C4-2B (cell line): ENCODE measurements around the gene PNRC1.

Source experiments
- H3K27ac ChIP-seq: fragments of 450-650 bp; 2 replicates; pipeline ENCODE4 v1.5.1; 2017
- ZFX ChIP-seq: fragments of 450-650 bp; IDR thresholded peaks from 2 replicates; pipeline ENCODE4 v1.6.1; 2017
- TF ChIP-seq, protein P1 (sequence below): fragments of 450-650 bp; conservative IDR thresholded peaks from 2 replicates; pipeline ENCODE4 v1.5.1; 2017; ENCODE audit warnings: mild to moderate bottlenecking

PNRC1 gene

DNA sequence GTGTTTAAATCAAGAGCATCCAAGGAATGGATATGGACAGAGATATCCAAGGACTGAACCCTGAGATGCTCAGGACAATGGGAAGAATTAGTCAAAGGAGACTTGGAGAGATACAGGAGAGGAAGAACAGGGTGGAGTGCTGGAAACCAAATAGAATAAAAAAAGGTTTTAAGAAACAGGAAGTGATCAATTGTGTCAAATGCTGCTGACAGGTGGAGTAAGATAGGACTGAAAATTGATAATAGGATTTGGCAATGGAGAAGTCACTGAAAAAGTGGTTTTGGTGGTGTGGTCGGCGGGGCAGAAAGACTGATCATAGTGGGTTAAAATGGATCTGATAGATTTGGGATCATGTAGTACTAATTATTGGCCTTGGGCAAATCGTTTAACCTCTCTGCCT lies 37.9 kb upstream of the PNRC1 start:
- H3K27ac ChIP-seq: no peak overlapping the region
- TF ChIP-seq ZFX: no peak
- TF ChIP-seq, protein P1, sequence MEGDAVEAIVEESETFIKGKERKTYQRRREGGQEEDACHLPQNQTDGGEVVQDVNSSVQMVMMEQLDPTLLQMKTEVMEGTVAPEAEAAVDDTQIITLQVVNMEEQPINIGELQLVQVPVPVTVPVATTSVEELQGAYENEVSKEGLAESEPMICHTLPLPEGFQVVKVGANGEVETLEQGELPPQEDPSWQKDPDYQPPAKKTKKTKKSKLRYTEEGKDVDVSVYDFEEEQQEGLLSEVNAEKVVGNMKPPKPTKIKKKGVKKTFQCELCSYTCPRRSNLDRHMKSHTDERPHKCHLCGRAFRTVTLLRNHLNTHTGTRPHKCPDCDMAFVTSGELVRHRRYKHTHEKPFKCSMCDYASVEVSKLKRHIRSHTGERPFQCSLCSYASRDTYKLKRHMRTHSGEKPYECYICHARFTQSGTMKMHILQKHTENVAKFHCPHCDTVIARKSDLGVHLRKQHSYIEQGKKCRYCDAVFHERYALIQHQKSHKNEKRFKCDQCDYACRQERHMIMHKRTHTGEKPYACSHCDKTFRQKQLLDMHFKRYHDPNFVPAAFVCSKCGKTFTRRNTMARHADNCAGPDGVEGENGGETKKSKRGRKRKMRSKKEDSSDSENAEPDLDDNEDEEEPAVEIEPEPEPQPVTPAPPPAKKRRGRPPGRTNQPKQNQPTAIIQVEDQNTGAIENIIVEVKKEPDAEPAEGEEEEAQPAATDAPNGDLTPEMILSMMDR: no peak

DNA sequence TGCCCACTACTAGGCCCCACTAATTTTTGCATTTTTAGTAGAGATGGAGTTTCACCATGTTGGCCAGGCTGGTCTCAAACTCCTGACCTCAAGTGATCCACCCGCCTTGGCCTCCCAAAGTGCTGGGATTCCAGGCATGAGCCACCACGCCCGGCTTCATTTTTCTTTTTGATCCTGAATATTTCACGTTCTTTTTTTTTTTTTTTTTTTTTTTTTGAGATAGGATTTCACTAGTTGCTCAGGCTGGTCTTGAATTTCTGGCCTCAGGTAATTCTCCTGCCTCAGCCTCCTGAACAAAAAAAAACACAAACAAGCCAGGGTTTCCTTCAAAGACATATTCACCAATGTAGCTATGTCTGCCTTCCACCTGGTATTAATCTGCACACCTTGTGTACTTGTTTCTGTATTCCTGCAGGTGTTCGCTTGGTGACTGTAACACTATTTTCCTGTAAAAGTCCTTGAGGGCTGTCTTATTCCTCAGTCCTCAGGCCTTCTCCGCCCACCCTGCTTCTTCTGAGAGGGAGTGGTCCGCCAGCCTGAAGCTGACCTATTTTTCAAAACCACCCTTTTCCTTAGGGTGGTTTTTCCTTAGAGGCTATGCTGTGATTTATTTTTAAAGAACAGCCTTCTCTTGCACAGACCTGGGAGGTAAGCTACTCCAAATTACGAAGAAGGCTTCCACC lies 36.1 kb upstream of the PNRC1 start:
- TF ChIP-seq, protein P1: no peak
- no peak for TF ChIP-seq ZFX
- H3K27ac ChIP-seq: no peak overlapping the region

DNA sequence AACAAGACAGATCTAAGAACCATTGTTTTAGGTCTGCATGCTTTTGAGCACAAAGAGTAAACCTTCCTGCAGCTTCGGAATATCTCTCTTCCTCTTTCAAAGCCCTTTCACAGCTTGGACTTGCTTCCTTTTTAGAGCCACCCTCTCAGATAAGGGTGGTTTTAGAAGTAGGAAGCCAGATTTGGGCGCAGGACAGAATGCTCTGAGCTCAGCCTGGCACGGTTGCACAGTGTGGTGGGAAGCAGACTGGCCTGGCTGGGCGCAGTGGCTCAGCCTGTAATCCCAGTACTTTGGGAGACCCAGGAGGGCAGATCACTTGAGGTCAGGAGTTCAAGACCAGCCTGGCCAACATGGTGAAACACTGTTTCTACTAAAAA lies 35.6 kb upstream of the PNRC1 start:
- TF ChIP-seq ZFX: no peak
- TF ChIP-seq, protein P1: no peak
- H3K27ac ChIP-seq: no peak overlapping the region

DNA sequence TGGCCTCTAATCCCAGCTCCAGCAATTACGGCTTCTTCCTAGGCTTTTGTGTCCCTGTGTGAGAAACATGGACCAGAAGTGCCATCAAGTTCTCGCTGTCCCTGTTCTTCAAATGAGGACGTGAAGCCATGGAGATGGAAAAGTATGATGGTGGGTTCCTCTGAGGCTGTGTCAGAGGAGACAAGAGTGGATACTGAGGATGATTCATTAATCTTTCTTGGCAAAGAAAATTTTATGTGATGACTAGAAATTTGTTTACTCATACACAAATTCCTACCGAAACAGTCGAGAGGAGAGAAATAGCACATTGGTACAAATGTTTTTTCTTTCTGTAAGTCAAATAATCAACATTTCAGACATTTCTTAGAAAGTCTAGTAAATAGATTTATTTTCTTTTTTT lies 35.0 kb upstream of the PNRC1 start:
- no peak overlapping the region for H3K27ac ChIP-seq

DNA sequence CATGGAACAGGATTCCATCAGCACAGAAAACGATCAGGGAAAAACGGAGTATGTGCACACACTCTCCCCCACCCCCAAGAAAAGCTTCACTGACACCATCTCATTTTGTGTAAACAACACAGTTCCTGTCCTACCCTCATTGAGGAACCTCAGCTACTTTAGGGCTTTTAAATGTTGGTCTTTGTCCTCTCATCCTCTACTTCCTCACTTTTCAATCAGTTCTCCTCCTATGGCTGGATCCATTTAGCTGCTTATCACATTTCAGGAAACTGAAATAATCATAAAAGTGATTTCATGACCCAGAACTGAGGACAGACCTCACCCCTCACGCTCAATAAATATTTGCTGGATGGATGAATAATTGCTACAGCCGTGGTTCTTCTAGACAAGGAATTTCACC lies 33.1 kb upstream of the PNRC1 start:
- H3K27ac ChIP-seq: no peak overlapping the region
- no peak for TF ChIP-seq ZFX
- TF ChIP-seq, protein P1: no peak

More for the DNA sequence above, 35.0 kb upstream of the PNRC1 start:
- no peak for TF ChIP-seq ZFX
- TF ChIP-seq, protein P1: no peak

DNA sequence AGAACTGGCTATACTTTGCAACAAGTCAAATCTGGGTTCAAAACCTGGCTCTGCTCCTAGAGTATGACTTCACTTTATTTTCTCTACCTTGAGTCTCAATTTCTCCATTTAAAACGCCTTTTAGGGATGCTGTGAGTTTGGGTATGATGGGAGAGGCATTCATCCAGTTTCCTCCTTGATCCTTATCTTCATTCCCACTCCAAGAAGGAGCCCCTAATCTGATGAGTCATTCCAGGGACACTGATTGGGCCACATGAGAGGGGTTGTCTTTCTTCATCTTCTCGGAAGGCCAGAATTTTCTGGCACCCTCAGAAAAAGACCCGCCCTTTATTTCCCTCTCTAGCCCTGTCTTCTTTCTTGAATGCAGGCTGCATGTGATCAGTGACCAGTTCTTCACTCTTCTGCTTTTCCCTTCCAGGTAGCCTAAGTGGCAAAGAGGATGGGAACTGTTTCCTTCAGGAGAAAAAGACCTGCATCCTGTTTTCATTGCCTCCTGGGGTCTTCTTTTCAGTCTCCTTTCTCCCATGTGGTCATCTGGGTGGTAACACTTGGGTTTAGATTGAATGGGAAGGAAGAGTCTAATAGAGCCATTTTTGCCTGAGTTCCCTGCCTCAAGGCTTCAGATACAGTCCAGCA lies 32.1 kb upstream of the PNRC1 start:
- TF ChIP-seq, protein P1: no peak
- TF ChIP-seq ZFX: no peak
- no peak overlapping the region for H3K27ac ChIP-seq

DNA sequence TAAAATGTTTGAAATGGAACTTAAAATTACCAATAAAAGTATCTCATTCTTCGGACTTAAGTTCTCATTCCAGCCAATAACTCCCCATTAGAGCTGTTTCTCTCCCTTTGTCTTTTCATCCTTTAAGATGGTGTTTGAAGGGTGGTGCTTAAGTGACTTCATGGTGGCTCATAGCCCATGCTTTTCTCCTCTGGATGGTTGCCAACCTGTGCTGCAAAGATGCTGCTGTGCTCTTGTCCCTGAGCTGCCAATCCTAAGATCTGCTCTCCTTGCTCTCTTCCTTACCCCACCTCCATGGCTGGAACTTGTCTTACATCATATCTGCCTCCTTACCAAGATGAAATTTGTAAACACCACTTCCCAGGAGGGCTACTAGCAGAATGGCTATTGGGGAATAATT lies 31.6 kb upstream of the PNRC1 start:
- TF ChIP-seq, protein P1: no peak
- TF ChIP-seq ZFX: no peak
- H3K27ac ChIP-seq: no peak overlapping the region
